Cerebellar cortex (tissue), 1 donor: ENCODE measurements around the gene ABCA4.
"Not testable (repeated sequence)": the region's sequence is repeated elsewhere in the genome, so short reads cannot be mapped to it uniquely, and the experiment has no call there.

Experiments
- DNase-seq: peaks from one replicate; pipeline ENCODE4 v3.0.0-alpha.2; 2015; ENCODE audit warnings: low spot score

Gene ABCA4

DNA sequence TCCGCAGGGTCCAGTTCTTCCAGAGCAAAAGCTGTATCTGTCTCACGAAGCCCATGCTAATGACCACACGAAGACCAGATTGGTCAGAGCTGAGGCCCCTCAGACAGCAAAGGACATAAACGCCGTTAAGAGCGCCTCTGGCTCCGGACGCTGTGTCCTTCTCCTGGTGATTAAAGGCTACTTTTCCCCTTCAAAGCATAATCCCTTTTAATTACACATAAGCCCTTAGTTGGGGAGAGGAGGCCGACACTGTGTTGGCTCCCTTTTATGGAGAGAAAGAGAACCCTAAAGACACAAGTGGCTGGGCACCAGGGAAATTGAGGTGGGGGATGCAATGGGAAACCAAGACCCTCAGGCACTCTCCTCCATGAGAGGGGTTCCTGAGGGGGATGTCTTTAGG is at the start of gene ABCA4:
Gene ABCA4, minus strand, starts transcription at position 158 of the 400 bp plus-strand sequence. Its CDS starts 103 bp downstream, at position 55.
- no peak for DNase-seq

DNA sequence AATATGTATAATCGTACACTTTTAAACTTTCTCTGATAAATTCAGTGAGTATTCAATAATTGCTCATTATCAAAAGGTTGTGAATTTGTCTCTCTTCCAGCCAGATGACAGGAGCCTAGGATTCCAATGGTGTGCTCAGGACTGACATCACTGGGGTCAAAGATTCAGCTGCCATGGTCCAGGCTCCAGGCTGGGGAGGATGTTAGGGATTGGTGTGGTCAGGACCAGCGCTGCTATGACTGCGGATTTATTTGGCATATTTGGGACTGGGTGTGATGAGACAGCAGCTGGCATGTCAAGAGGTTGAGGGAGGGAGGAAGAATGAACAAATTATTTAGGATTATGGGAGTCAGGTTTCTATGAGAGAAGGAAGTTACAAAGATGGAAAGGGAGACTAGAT is 48.2 kb upstream of the ABCA4 start:
- DNase-seq, result no peak

GRCh38 chr1:94165843-94166242 is 44.9 kb upstream of the ABCA4 start:
- DNase-seq, result no peak

GRCh38 chr1:94164885-94165284 is 43.9 kb upstream of the ABCA4 start:
- not testable (repeated sequence) for DNase-seq

DNA sequence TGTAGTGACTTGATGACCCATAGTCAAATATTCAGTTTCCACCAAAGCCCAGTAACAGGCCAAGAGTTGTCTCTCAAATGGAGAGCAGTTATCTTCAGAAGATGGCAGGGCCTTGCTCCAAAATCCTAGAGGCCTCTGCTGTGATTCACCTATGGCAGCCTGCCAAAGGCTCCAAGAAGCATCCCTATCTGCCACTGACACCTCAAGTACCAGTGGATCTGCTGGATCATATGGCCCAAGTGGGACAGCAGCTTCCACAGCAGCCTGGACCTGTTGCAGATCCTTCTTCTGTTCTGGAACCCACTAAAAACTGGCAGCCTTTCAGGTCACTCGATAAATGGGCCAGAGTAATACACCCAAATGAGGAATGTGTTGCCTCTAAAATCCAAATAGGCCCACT is 43.2 kb upstream of the ABCA4 start:
- DNase-seq, result not testable (repeated sequence)

DNA sequence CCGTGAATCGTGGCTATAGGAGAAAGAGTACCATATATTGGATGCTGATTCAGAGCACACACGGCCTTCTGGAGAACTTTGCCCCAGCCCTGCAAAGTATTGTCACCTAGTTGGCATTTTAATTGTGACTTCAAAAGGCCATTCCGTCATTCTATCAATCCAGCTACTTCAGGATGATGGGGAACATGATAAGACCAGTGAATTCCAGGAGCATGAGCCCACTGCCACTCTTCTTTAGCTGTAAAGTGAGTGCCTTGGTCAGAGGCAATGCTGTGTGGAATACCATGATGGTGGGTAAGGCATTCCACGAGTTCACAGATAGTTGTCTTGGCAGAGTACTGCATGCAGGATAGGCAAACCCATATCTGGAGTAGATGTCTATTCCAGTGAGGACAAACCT is 42.3 kb upstream of the ABCA4 start:
- DNase-seq, result not testable (repeated sequence)

DNA sequence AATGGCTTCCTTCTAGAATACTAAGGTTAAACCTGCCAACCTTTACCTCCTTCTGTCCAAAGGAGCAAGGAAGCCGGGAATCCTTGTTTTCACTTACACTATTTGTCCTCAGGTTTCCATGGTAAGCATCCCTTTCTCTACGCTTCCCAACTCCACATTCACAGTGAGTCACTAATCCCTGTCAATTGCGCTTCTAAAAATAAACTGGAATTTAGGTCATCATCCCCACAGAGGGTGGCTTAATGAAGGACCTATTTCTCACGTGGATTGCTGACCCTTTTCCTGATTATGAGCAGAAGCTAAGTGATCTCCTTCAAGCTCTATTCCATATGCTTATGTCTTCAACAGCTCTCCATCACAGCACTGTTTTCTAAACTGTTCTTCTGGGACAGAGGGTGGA is 39.9 kb upstream of the ABCA4 start:
- peak; percentile 82 for DNase-seq

DNA sequence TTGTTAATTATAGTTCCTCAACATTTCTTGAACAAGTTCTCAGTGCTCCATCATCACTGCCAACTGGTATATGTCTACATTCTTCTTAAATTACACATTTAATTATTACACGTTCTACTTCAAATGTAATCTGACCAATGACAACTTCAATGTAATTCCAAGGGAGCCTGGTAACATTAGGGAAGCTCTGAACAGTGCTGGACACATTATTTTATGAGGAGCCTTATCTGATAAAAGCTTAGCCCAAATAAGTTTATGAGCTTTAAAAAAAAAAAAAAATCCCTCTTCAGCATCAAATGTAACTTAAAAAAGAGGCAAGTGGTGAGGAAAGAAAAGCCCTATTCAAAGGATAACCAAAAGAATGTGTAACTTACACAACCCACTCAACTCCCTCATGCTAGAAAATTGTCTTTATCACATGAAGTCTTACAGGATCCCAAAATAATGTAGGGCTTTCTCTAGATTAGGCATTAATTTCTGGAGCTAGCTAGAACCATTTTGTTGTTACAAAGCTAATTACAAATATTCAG is 35.2 kb upstream of the ABCA4 start:
- no peak for DNase-seq

DNA sequence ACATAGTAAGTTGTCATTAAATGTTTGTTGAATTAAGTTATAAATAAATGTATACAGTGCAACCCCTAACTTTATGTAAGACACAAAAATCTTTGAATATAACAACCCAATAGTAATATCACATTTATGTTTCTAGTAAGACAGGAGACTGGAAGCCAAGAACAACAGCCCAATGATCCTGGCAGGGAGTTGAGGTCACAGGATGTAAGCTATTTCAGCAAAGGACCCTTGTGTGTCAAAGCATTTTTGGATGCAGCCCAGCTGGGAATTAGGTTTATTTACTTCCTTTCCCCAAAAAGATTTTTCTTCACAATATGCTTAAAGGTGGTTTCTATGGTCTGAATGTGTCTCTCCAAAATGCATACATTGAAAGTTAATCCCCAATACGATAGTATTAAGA is 34.0 kb upstream of the ABCA4 start:
- no peak for DNase-seq

DNA sequence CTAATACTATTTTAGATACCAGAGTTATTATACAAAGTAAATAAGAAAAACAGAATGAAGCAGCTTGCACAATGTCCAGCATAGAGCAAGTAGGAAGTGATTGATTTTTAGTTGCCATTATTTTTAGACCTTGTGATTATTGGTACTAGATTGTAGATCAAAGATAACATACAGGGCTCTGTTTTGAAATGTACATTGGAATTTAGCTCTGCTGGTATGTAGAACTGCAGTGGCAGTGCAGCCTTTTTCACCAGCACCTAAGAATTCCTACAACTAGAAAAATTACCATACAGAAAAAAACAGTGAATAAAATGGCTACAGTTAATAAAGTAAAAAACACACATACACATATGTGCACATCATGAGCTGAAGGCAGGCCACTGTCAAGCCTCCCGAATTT is 32.2 kb upstream of the ABCA4 start:
- no peak for DNase-seq

- not testable (repeated sequence) for DNase-seq
These were observed 28.2 kb upstream of the ABCA4 start for GRCh38 chr1:94149166-94149565.

DNA sequence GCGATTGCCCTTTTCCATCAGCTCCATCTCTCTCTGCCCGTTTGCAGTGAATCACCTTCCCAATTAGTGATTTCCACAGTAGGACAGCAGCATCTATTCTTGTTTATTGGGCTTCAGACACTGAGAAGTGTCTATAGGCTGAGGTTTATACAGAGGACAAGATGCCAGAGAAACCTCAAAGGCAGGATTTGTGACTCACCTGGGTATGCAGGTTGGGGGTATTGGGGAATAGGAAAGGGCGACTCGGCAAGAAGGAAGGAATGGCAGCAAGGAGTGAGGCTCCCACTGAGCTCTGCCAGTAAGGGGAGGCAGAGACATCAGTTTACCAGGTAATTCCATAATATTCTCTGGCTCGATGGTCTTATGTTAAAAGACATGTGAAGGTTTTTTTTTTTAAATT is 25.3 kb upstream of the ABCA4 start:
- no peak for DNase-seq

GRCh38 chr1:94144836-94145235 is 23.9 kb upstream of the ABCA4 start:
- DNase-seq, result no peak

DNA sequence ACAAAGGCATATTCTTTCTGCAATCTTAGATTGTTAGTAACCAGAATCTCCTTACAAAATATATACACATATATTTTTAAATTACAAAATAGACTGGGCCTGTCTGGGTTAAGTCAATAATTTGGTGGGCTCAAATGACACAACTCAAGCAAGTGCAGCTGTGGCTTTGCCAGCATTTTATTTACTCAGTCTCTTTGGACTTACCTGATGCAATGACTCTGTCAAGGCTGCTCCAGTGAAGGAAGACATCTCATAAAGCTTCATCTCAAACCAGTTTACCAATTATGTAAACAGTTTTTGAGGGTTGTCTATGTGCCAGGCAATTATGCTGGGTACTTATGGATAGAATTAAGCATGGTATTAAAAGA is 22.8 kb upstream of the ABCA4 start:
- no peak for DNase-seq

DNA sequence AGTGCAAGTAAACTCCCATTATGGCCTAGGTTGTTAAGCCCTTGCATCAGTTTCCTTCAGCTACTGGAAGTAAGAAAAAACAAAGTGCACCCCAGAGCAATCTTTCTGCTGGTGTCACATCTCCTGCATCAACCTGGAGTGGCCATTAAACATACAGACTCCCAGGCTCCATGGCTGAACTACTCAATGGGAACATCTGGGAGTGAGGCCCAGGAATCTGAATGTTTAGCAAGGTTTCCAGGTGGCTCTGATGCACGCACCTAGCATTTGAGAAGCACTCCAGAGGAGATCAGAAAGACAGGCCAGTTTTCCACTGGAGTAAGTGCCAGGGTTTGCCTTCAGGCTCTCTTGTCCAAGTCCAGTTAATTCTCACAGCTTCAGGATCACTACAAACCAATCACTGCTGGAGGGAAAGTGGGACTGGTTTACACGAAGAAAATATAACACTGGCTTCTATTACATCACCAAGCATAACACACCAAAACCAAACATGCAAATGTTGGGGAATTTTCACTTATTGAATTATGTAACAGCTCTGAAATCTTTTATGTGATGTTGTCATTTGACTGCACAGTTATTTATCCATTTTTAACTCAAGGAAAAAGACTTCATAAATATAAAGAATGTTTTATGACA is 22.3 kb upstream of the ABCA4 start:
- DNase-seq, result no peak

- no peak for DNase-seq
These were observed 21.6 kb upstream of the ABCA4 start for GRCh38 chr1:94142583-94142982.

DNA sequence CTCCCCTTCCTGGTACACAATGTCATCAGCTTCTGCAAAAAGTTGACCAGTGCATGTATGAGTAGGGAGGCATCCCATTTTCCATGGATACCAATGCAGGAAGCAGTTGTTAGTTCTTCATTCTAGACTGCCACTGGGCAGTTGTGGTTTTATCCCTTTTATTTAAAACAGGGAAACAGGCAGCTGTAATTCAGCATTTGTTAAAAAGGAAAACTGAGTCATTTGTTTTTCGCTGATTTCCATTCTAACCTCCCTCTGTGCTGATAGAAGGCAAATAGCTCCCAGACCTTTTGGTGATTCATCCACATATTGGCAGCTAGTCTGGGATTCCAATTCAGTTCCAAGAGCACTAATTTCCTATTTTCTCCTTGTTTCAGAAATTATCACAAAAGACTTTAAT is 21.1 kb upstream of the ABCA4 start:
- DNase-seq, result no peak

- DNase-seq, result no peak
These were observed 11.2 kb upstream of the ABCA4 start for GRCh38 chr1:94132111-94132510.

- DNase-seq, result no peak
These were observed 10.1 kb upstream of the ABCA4 start for GRCh38 chr1:94130851-94131595.

DNA sequence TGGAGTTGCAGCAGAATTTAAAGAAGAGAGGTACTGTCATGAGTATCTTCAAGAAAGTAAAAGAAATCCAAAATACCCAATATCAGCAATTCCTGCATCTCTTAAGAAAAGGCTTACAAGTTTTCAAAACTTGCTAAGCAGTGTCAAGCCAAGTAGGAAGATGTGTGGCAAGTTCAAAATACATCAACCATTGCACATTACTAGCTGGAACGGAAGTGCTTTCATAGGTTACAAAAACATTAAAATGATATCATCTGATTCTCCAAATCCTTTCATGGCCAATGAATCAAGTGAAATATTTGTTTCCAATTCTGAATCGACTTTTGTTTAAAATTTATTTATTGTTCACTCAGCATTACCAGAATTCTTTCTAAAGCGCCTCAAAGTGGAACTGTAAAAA is 5.7 kb upstream of the ABCA4 start:
- DNase-seq, result no peak

GRCh38 chr1:94125551-94126514 is 4.9 kb upstream of the ABCA4 start:
- DNase-seq, result no peak

DNA sequence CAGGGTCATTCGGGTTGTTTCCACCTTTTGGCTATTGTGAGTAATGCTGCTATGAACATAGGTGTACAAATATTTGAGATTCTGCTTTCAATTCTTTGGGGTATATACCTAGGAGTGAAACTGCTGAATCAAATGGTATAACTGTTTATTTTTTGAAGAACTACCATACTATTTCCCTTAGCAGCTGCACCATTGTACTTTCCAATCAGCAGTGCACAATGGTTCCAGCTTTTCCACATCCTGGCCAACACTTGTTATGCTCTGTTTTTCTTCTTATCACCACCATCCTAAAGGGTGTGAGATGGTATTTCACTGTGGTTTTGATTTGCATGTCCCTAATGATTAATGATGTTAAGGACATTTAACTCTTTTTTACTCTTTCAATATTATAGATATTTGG is 3.6 kb upstream of the ABCA4 start:
- DNase-seq, result no peak
